ENCODE results near the gene UTP15.

DNA sequence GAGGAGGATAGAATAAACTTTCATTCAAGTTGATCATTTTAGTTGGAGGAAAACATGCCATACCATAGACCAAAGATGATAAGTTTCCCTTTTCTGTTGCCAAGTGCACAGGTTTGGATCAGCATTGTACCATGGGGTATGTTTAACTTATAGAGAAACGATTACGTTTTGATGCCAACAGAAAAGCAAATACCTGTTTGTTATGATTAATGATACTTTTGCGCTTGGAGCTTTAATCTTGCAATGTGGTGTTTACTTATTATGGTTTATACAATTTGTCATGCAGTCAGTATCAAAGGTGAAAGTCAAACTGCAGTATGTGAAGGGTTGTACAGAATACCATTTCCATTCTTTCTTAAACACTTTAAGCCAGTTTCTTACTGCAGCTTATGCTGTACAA lies 47.3 kb downstream of the UTP15 start:
- TF ChIP-seq, protein P1, sequence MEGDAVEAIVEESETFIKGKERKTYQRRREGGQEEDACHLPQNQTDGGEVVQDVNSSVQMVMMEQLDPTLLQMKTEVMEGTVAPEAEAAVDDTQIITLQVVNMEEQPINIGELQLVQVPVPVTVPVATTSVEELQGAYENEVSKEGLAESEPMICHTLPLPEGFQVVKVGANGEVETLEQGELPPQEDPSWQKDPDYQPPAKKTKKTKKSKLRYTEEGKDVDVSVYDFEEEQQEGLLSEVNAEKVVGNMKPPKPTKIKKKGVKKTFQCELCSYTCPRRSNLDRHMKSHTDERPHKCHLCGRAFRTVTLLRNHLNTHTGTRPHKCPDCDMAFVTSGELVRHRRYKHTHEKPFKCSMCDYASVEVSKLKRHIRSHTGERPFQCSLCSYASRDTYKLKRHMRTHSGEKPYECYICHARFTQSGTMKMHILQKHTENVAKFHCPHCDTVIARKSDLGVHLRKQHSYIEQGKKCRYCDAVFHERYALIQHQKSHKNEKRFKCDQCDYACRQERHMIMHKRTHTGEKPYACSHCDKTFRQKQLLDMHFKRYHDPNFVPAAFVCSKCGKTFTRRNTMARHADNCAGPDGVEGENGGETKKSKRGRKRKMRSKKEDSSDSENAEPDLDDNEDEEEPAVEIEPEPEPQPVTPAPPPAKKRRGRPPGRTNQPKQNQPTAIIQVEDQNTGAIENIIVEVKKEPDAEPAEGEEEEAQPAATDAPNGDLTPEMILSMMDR (conservative IDR thresholded peaks at IDR 0.05; ENCODE audit: low read depth, low read length), result no peak
- TF ChIP-seq EZH2 (IDR thresholded peaks at IDR 0.05; ENCODE audit: low read length, unreplicated experiment), result no peak
- no peak for TF ChIP-seq EZH2phosphoT487 (IDR thresholded peaks at IDR 0.05; ENCODE audit: borderline replicate concordance, low read length)
